ENCODE measurements around the gene PLA1A.

PLA1A gene

DNA sequence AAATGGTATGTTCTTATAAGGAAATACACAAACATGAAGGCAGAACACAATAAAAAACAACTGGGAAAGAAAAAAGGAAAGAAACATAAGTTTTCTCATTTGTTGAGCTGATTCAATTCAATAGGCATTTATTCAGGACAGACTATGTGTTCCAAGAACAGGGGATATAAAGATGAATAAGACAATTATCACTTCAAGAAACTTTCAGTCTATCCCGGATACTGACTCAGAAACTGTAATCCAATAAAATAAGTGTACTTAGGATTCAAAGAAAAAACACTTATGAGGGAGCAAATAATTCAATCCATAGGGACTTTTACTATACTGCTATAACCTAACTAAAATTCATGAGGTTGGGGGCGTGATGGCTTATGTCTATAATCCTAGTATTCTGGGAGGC lies 66.2 kb downstream of the PLA1A start:
- TF ChIP-seq SIN3A (IDR thresholded peaks at IDR 0.05; ENCODE audit: borderline replicate concordance, insufficient read depth, low read length) (no peak), TAF1 (IDR thresholded peaks at IDR 0.05; ENCODE audit: borderline replicate concordance, insufficient read depth, low read length) (no peak)

GRCh38 chr3:119664370-119664769 lies 66.7 kb downstream of the PLA1A start:
- TF ChIP-seq REST (IDR thresholded peaks at IDR 0.05; ENCODE audit: insufficient read depth in 1 of 2, low read depth in 2 of 2, low read length in 2 of 2), result no peak
- no peak for TF ChIP-seq POLR2AphosphoS5 (IDR thresholded peaks at IDR 0.05; ENCODE audit: low read depth, low read length)
- TF ChIP-seq SIN3A (IDR thresholded peaks at IDR 0.05; ENCODE audit: borderline replicate concordance, insufficient read depth, low read length), result no peak
- TF ChIP-seq FOXP2 (optimal IDR thresholded peaks at IDR 0.05; ENCODE audit: borderline replicate concordance, extremely low read depth, extremely low read length, insufficient read depth), result no peak
- TF ChIP-seq TAF1 (IDR thresholded peaks at IDR 0.05; ENCODE audit: borderline replicate concordance, insufficient read depth, low read length), result no peak

- no peak for TF ChIP-seq SIN3A (IDR thresholded peaks at IDR 0.05; ENCODE audit: borderline replicate concordance, insufficient read depth, low read length)
- TF ChIP-seq TAF1 (IDR thresholded peaks at IDR 0.05; ENCODE audit: borderline replicate concordance, insufficient read depth, low read length), result no peak
- no peak for TF ChIP-seq FOXP2 (optimal IDR thresholded peaks at IDR 0.05; ENCODE audit: borderline replicate concordance, extremely low read depth, extremely low read length, insufficient read depth)
- TF ChIP-seq POLR2AphosphoS5 (IDR thresholded peaks at IDR 0.05; ENCODE audit: low read depth, low read length), result no peak
- no peak for TF ChIP-seq REST (IDR thresholded peaks at IDR 0.05; ENCODE audit: insufficient read depth in 1 of 2, low read depth in 2 of 2, low read length in 2 of 2)
Measured at GRCh38 chr3:119664850-119665379, 67.2 kb downstream of the PLA1A start.

DNA sequence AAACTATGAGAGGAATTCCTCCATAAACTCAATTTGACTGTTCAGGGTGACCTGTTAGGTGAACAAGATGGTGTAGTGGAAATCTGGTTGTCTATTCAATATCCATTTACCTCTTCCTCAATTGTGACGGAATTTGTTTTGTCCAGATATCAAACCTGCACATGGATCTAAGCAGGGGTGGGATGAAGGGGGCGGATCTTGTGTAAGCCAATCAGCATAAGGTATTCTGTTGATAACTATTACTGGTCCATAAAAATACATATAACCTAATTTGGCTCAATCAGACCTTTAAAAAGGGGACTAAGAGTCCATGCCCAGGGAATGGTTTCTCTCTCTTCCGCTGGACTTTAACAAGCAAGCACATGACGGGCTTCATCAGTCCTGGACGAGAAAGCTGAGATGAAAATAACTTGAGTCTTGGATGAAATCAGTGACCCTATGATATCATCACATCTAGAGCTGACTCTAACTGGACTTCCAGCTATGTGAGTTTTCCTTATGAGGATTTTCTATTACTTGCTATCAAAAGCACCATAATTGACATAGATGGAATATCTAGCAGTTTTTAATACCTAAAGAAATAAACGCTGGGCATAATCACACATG lies 68.4 kb downstream of the PLA1A start:
- TF ChIP-seq TAF1 (IDR thresholded peaks at IDR 0.05; ENCODE audit: borderline replicate concordance, insufficient read depth, low read length) (no peak), SIN3A (IDR thresholded peaks at IDR 0.05; ENCODE audit: borderline replicate concordance, insufficient read depth, low read length) (no peak), REST (IDR thresholded peaks at IDR 0.05; ENCODE audit: insufficient read depth in 1 of 2, low read depth in 2 of 2, low read length in 2 of 2) (no peak), POLR2AphosphoS5 (IDR thresholded peaks at IDR 0.05; ENCODE audit: low read depth, low read length) (no peak), FOXP2 (optimal IDR thresholded peaks at IDR 0.05; ENCODE audit: borderline replicate concordance, extremely low read depth, extremely low read length, insufficient read depth) (no peak)

DNA sequence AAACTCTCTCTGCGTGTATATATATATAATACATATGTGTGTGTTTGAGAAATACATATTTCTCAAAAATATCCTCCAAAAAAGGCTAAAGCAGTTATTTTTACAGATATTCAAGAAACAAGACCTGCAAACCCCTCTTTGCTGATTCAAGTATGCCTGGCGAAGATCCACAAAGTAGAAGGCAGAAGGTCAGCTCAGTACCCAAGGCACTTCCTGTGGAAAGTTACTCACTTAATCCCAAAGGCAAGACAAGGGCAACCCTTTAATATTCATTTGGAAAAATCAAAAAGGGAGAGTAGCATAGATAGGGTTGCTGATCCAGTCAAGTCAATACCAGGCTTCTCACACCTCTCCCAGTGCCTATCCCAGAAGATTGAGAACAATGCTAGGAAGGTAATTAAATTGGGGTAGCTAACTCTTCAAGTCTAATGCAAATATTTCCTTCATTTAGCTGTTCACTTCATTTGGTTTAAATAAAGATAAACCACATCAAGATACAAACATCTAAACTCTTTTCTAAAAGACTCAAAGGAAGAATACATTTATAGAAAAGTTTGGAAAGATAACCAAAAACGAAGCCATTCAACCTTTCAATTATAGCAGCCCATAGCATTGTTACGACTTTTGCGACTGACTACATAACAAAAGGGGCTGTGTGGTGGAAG lies 72.4 kb downstream of the PLA1A start:
- TF ChIP-seq REST (IDR thresholded peaks at IDR 0.05; ENCODE audit: insufficient read depth in 1 of 2, low read depth in 2 of 2, low read length in 2 of 2), result no peak
- no peak for TF ChIP-seq POLR2AphosphoS5 (IDR thresholded peaks at IDR 0.05; ENCODE audit: low read depth, low read length)
- no peak for TF ChIP-seq SIN3A (IDR thresholded peaks at IDR 0.05; ENCODE audit: borderline replicate concordance, insufficient read depth, low read length)
- TF ChIP-seq FOXP2 (optimal IDR thresholded peaks at IDR 0.05; ENCODE audit: borderline replicate concordance, extremely low read depth, extremely low read length, insufficient read depth), result no peak
- no peak for TF ChIP-seq TAF1 (IDR thresholded peaks at IDR 0.05; ENCODE audit: borderline replicate concordance, insufficient read depth, low read length)
